ENCODE measurements around the gene CCDC194.

DNA sequence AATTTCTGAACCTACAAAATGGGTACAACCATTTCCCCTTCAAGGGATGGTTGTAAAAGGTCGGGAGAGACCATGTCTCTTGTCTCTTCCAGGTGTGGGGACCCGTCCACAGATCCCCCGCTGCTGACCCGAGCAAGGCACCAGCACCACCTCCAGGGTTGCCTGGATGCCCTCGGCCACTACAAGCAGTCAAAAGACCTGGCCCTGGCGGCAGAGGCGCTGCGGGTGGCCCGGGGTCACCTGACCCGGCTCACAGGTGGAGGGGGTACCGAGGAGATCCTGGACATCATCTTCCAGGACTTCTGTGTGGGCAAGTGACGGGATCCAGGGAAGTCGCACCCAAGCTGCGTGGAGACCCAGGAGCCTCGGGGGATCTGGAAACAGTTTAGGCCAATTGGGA lies 52.6 kb downstream of the CCDC194 start:
- TF ChIP-seq, protein P1, sequence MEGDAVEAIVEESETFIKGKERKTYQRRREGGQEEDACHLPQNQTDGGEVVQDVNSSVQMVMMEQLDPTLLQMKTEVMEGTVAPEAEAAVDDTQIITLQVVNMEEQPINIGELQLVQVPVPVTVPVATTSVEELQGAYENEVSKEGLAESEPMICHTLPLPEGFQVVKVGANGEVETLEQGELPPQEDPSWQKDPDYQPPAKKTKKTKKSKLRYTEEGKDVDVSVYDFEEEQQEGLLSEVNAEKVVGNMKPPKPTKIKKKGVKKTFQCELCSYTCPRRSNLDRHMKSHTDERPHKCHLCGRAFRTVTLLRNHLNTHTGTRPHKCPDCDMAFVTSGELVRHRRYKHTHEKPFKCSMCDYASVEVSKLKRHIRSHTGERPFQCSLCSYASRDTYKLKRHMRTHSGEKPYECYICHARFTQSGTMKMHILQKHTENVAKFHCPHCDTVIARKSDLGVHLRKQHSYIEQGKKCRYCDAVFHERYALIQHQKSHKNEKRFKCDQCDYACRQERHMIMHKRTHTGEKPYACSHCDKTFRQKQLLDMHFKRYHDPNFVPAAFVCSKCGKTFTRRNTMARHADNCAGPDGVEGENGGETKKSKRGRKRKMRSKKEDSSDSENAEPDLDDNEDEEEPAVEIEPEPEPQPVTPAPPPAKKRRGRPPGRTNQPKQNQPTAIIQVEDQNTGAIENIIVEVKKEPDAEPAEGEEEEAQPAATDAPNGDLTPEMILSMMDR (IDR thresholded peaks at IDR 0.05): peak in 1 of 6 experiments; percentile 1
- no peak for TF ChIP-seq POLR2A (IDR thresholded peaks at IDR 0.05)
